GM04504 (cell line): ENCODE measurements around the gene PPP1R7.

Source experiments
- DNase-seq: peaks from one replicate; pipeline ENCODE4 v3.0.0-alpha.2; 2012; ENCODE audit warnings: low read depth

PPP1R7 gene

GRCh38 chr2:241141214-241141770 is 9.0 kb upstream of the PPP1R7 start:
- DNase-seq: no peak

- no peak for DNase-seq
Measured at GRCh38 chr2:241142063-241142462, 8.2 kb upstream of the PPP1R7 start.

- DNase-seq: no peak
Measured at GRCh38 chr2:241142593-241142992, 7.7 kb upstream of the PPP1R7 start.

- no peak for DNase-seq
Measured at GRCh38 chr2:241146286-241146685, 4.0 kb upstream of the PPP1R7 start.

- no peak for DNase-seq
Measured at GRCh38 chr2:241147336-241147735, 2.9 kb upstream of the PPP1R7 start.

- DNase-seq: no peak
Measured at GRCh38 chr2:241148239-241148638, 2.0 kb upstream of the PPP1R7 start.

GRCh38 chr2:241148891-241149674 is 1.2 kb upstream of the PPP1R7 start, which contains the start of gene PASK:
Gene PASK (minus strand): TSS chr2:241149472. CDS start chr2:241143032, 6,440 bp downstream.
- DNase-seq: peak; percentile 75

- no peak for DNase-seq
Measured at GRCh38 chr2:241149675-241149924, 667 bp upstream of the PPP1R7 start.

- no peak for DNase-seq
Measured at GRCh38 chr2:241150660-241151530, 628 bp downstream of the PPP1R7 start.

- no peak for DNase-seq
Measured at GRCh38 chr2:241151934-241152660, 1.8 kb downstream of the PPP1R7 start.

- DNase-seq: no peak
Measured at GRCh38 chr2:241153616-241154015, 3.3 kb downstream of the PPP1R7 start.

GRCh38 chr2:241154915-241155314 is 4.6 kb downstream of the PPP1R7 start:
- DNase-seq: no peak

GRCh38 chr2:241155936-241156335 is 5.7 kb downstream of the PPP1R7 start:
- no peak for DNase-seq

GRCh38 chr2:241156971-241157441 is 6.7 kb downstream of the PPP1R7 start:
- no peak for DNase-seq

- DNase-seq: no peak
Measured at GRCh38 chr2:241157841-241158545, 7.7 kb downstream of the PPP1R7 start.

- DNase-seq: no peak
Measured at GRCh38 chr2:241158546-241158900, 8.3 kb downstream of the PPP1R7 start.

- DNase-seq: no peak
Measured at GRCh38 chr2:241159116-241159515, 8.8 kb downstream of the PPP1R7 start.

- no peak for DNase-seq
Measured at GRCh38 chr2:241160318-241160717, 10.1 kb downstream of the PPP1R7 start.

- peak; percentile 83 for DNase-seq
Measured at GRCh38 chr2:241161646-241162281, 11.5 kb downstream of the PPP1R7 start.

- no peak for DNase-seq
Measured at GRCh38 chr2:241163601-241164118, 13.4 kb downstream of the PPP1R7 start.

GRCh38 chr2:241168366-241168765 is 18.1 kb downstream of the PPP1R7 start:
- no peak for DNase-seq
